Measurements from ENCODE around the gene SYTL3.

DNA sequence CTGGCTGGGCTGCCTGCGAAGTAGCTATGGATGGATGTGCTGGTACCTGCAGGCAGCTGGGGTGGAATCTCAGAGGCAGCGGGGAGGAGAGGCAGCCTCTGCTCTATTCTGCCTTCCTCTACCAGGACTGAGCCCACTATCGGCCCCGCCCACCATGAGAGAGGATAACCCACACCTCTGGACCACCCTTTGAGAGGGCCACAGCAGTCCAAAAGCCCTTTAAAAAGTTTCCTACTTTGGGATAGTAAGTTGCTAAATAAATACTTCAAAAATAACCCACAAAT is 133.3 kb downstream of the SYTL3 start:
- TF ChIP-seq POLR2A (IDR thresholded peaks at IDR 0.05; ENCODE audit: low read length) (no peak), GATA1 (IDR thresholded peaks at IDR 0.05; ENCODE audit: low read depth, low read length) (no peak)
